H7 (cell line): ENCODE results near the gene CFP. TPM values are rescaled to one million over a fixed set of nuclear protein-coding genes. Genes with fewer than 3 reads are reported as not detected.

Source experiments
- DNase-seq: peaks from one replicate; pipeline ENCODE4 v3.0.0; 2012
- H3K27me3 ChIP-seq: 2 replicates; pipeline ENCODE4 v1.6.0; 2011; ENCODE audit warnings: mild to moderate bottlenecking, low read length; ENCODE audit not compliant: control insufficient read depth, insufficient read depth
- H3K36me3 ChIP-seq: replicated peaks from 2 replicates; pipeline ENCODE4 v1.5.1; 2011; ENCODE audit warnings: low read length; ENCODE audit not compliant: control insufficient read depth, insufficient read depth
- H3K4me3 ChIP-seq: 2 replicates; pipeline ENCODE4 v1.5.1; 2011; ENCODE audit warnings: low read depth, mild to moderate bottlenecking, control low read depth, low read length, moderate library complexity; ENCODE audit not compliant: insufficient read depth
- total RNA-seq: library from RNA; depleted of rRNA; stranded (reverse); fragments of >200 nt; shearing (Covaris generic); gene quantifications from 2 replicates; pipeline ENCODE4 v1.2.3, GENCODE V29; 2014

Gene CFP
- total RNA-seq, 1 experiment from 2014 or later = 6.0 TPM

- no peak for DNase-seq
- Histone ChIP-seq H3K4me3 (peak overlapping the region; percentile 74), H3K27me3 (no peaks in the 10 kb centered on the region), H3K36me3 (no peaks in the 10 kb centered on the region; the same call in 1 of the 2 replicates)
Measured at GRCh38 chrX:47649271-47649670, 19.5 kb upstream of the CFP start.

- H3K4me3 ChIP-seq = no peak overlapping the region
- DNase-seq = no peak
- no peaks in the 10 kb centered on the region for H3K27me3 ChIP-seq
- H3K36me3 ChIP-seq = no peaks in the 10 kb centered on the region
Measured at GRCh38 chrX:47648376-47648775, 18.6 kb upstream of the CFP start.

DNA sequence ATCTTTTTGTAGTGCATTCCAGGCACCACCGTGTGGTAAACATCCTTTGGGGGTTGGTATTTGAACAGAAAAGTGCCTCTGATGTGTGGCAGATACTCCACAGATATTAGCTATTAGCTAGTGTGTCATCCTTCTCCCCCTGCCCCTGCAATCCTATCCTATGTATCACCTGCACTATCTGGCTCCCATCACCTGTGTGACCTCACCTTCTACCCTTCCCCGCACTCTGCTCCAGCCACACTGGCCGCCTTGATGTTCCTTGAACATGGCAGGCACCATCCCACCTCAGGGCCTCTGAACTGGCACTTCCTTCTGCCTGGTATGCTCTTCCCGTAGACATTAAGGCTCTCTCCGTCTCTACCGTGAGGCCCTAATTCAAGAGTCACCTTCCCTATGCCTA is 16.9 kb upstream of the CFP start:
- no peaks in the 10 kb centered on the region for H3K27me3 ChIP-seq
- no peak overlapping the region for H3K4me3 ChIP-seq
- H3K36me3 ChIP-seq = no peaks in the 10 kb centered on the region
- no peak for DNase-seq

DNA sequence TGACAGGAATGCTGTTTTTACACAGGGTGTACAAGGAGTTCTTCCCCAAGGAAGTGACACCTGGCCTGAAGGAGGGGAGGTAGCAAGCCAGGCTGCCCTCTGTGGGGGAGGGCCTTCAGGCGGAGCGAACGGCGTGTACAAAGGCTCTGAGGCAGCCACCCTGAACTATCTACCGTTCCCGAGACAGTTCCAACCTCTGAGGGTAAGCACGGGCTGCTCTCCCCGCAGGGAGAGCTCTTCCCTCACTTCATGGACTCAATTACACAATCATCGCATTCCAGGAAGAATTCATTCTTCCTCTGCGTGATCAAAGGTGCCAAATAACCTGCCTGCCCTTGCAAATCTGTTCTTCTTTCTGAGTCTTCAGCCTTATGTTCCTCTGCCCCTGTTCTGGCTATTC is 15.8 kb upstream of the CFP start:
- no peak overlapping the region for H3K4me3 ChIP-seq
- no peak for DNase-seq
- peaks cover 5% of the 10 kb centered on the region for H3K36me3 ChIP-seq
- no peaks in the 10 kb centered on the region for H3K27me3 ChIP-seq

- H3K36me3 ChIP-seq = peaks cover 5% of the 10 kb centered on the region
- no peak overlapping the region for H3K4me3 ChIP-seq
- no peaks in the 10 kb centered on the region for H3K27me3 ChIP-seq
- peak; percentile 81 for DNase-seq
Measured at GRCh38 chrX:47644557-47645091, 14.9 kb upstream of the CFP start.

DNA sequence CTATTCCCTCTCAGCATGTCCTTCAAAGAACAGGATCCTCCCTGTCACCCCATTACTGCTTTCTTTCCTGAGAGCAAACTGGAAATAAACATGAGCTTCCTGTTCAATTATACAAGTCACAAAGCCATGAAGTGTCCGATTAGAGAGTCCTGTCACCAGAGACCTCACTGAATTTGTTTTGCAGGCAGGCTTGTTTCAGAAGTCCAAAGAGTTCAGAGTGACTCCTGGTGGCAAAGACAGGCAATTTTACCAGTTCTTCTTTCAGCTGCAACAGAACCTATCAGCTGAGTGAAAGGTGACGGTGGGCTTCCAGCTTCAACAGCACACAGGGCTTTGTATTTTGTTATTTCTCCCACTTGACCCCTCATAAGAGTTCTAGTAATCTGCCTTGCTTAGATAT is 14.2 kb upstream of the CFP start:
- H3K36me3 ChIP-seq = peaks cover 5% of the 10 kb centered on the region
- peak; percentile 38 for DNase-seq
- H3K4me3 ChIP-seq = no peak overlapping the region
- no peaks in the 10 kb centered on the region for H3K27me3 ChIP-seq

DNA sequence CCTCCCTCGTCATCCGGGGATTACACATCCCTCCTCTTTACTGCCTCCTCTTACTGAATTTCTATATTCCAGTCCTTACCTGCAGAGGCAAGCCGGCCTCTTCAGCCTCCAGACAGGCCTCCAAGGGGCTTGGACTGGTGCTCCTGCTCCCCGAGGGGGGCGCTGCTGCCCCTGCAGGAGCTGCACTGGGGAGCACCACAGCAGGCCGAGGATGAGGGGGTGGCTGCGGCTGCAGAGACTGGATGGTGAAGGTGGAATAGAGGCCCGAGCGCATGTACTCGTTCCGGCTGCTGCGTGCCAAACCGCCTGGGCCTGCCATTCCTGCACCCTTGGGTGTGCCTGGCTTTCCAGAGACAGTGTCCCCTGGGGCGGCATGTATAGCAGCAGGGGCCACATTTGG is 9.1 kb upstream of the CFP start:
- H3K4me3 ChIP-seq = no peak overlapping the region
- H3K27me3 ChIP-seq = no peaks in the 10 kb centered on the region
- DNase-seq = no peak
- H3K36me3 ChIP-seq = peaks cover 8% of the 10 kb centered on the region

- Histone ChIP-seq H3K27me3 (no peaks in the 10 kb centered on the region), H3K36me3 (peaks cover 8% of the 10 kb centered on the region), H3K4me3 (peak overlapping the region; percentile 36)
- DNase-seq = peak; percentile 94
Measured at GRCh38 chrX:47637546-47638195, 7.9 kb upstream of the CFP start.

- Histone ChIP-seq H3K4me3 (no peak overlapping the region), H3K27me3 (no peaks in the 10 kb centered on the region), H3K36me3 (peaks cover 2% of the 10 kb centered on the region)
- no peak for DNase-seq
Measured at GRCh38 chrX:47634871-47635575, 5.3 kb upstream of the CFP start.

DNA sequence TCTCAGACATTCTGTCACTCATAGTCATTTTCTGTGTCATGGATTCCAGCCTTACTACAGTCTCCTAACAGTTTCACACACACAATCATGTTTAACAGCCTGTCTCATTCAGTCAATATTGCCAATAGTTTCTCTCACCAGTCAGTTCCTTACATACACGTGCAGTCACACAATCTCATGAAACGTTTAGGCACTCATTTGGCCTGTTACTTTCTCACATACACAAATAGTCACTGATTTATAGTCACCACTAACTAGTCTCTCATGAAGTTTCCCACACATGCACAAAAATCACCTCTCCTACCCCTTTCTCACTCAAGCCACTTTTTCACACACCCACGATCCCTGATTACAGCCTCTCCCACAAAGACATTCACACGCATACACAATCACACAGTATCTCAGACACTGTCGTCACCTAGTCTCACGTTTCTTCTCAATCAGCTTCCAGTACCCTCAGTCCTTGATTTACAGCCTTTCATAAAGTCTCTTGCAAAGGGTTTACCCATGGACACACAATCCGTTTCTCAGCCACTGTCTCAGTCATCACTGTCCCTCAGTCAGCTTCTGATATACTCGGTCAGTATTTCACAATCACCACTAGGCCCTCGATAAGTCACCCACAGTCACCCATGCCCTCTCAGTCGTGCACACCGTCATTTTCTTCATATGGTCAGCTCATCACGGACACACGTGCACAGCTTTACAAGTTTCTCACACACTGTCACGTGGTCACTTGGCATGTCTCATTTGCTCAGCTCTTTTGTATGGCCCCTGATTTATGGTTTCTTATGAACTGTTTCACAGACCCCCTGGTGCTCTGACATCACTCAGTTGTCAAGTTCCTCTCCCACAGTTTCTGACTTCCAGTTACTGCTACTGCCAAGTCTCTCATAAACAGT is 4.2 kb upstream of the CFP start:
- Histone ChIP-seq H3K27me3 (no peaks in the 10 kb centered on the region), H3K4me3 (no peak overlapping the region)
- no peak for DNase-seq

GRCh38 chrX:47632666-47633065 is 2.9 kb upstream of the CFP start:
- Histone ChIP-seq H3K36me3 (peaks cover 2% of the 10 kb centered on the region), H3K27me3 (no peaks in the 10 kb centered on the region), H3K4me3 (no peak overlapping the region)
- no peak for DNase-seq

More for the DNA sequence above, 4.2 kb upstream of the CFP start:
- H3K36me3 ChIP-seq = peaks cover 2% of the 10 kb centered on the region

DNA sequence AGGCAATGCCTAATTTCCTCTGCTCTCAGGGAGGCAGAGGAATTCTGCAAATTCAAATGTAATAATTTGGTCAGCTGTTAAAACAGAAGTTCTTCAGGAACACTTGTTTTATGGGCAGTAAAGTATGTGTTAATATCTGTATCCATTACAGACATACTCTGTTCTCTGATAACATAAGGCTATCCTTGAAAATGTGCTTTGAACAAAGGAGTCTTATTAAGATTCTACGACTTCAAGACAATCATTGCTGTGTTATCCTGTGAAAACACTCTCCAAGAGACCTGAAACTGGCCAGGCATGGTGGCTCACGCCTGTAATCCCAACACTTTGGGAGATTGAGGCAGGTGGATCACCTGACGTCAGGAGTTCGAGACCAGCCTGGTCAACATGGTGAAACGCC is 1.9 kb upstream of the CFP start:
- no peak for DNase-seq
- H3K27me3 ChIP-seq = no peaks in the 10 kb centered on the region
- H3K36me3 ChIP-seq = peaks cover 2% of the 10 kb centered on the region; the same call in 1 of the 2 replicates
- H3K4me3 ChIP-seq = no peak overlapping the region

- Histone ChIP-seq H3K27me3 (no peaks in the 10 kb centered on the region), H3K36me3 (no peaks in the 10 kb centered on the region), H3K4me3 (no peak overlapping the region)
- peak; percentile 70 for DNase-seq
Measured at GRCh38 chrX:47628982-47629381, 748 bp downstream of the CFP start.

DNA sequence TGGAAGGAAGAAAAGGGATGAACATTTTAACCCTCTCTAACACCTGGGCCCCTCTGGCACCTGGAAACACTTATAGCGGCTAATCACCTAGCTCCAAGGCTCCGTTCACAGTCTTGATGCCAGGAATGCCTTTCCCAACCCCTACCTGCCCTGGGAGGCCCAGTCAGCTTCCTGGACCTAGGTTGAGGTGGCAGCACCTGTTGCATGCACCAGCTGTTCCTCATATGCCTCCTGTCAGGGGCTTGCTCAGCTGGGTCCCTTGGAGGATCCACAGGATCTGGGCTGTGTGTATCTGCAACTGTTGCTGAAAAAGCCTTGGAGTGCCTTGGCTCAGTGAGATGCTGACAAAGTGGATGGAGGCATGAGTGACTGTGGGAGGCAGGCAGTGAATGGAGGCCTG is 4.4 kb downstream of the CFP start:
- H3K4me3 ChIP-seq = no peak overlapping the region
- DNase-seq = no peak
- no peaks in the 10 kb centered on the region for H3K36me3 ChIP-seq
- H3K27me3 ChIP-seq = peaks cover 3% of the 10 kb centered on the region; the same call in 1 of the 2 replicates
